Large intestine (tissue), 3 donors: Measurements from ENCODE around the gene STX17. TPM values are rescaled to one million over a fixed set of nuclear protein-coding genes. Genes with fewer than 3 reads are reported as not detected.

Experiments
- DNase-seq, 2 donors: peaks; one replicate each; pipeline versions ENCODE4 v3.0.0 to v3.0.0-alpha.2; 2013
- H3K27ac ChIP-seq: one replicate; pipeline ENCODE4 v1.5.1; 2013; ENCODE audit warnings: low read length
- H3K27me3 ChIP-seq: 2 replicates; pipeline ENCODE4 v1.6.1; 2013; ENCODE audit warnings: low read length; ENCODE audit not compliant: control insufficient read depth, insufficient read depth
- H3K36me3 ChIP-seq: 2 replicates; pipeline ENCODE4 v1.6.1; 2013; ENCODE audit warnings: low read length; ENCODE audit not compliant: control insufficient read depth, insufficient read depth
- H3K4me1 ChIP-seq: one replicate; pipeline ENCODE4 v1.6.1; 2013; ENCODE audit warnings: low read length; ENCODE audit not compliant: control insufficient read depth, insufficient read depth
- H3K4me3 ChIP-seq: one replicate; pipeline ENCODE4 v1.5.1; 2013; ENCODE audit warnings: low read length
- H3K9me3 ChIP-seq: one replicate; pipeline ENCODE4 v1.6.1; 2013; ENCODE audit warnings: mild to moderate bottlenecking, low read depth, low read length, moderate library complexity; ENCODE audit not compliant: control insufficient read depth
- WGBS: methylation state at CpG from one replicate; pipeline ENCODE4 v1.1.5; 2013; ENCODE audit warnings: low lambda C conversion rate; ENCODE audit not compliant: insufficient coverage; 5-methylcytosine and 5-hydroxymethylcytosine counted together
- polyA plus RNA-seq: library from polyadenylated mRNA; unstranded; fragments of 120-200 nt; gene quantifications from one replicate; pipeline ENCODE4 v1.2.1, GENCODE V29; 2013

Gene STX17
- polyA plus RNA-seq, 1 donor: 31.9 TPM

GRCh38 chr9:99868845-99869244, 37.6 kb upstream of the STX17 start:
- no CpG with 5 or more reads among the region's 2 CpGs for WGBS
- Histone ChIP-seq H3K4me1 (no peaks in the 10 kb centered on the region), H3K27me3 (no peaks in the 10 kb centered on the region), H3K36me3 (no peaks in the 10 kb centered on the region), H3K27ac (no peak overlapping the region), H3K4me3 (no peak overlapping the region), H3K9me3 (no peaks in the 10 kb centered on the region)
- no peak for DNase-seq

GRCh38 chr9:99870126-99870525, 36.3 kb upstream of the STX17 start:
- Histone ChIP-seq H3K4me1 (no peaks in the 10 kb centered on the region), H3K9me3 (no peaks in the 10 kb centered on the region)
- WGBS: 83% methylated on average over 2 of the region's 5 CpGs

GRCh38 chr9:99873531-99873930, 32.9 kb upstream of the STX17 start:
- no peaks in the 10 kb centered on the region for H3K36me3 ChIP-seq
- H3K9me3 ChIP-seq: no peaks in the 10 kb centered on the region
- H3K27ac ChIP-seq: no peak overlapping the region
- H3K4me1 ChIP-seq: no peaks in the 10 kb centered on the region
- no peak for DNase-seq
- WGBS: no CpG with 5 or more reads among the region's 3 CpGs
- H3K27me3 ChIP-seq: no peaks in the 10 kb centered on the region
- H3K4me3 ChIP-seq: no peak overlapping the region

More at GRCh38 chr9:99870126-99870525, 36.3 kb upstream of the STX17 start:
- no peaks in the 10 kb centered on the region for H3K36me3 ChIP-seq
- H3K27ac ChIP-seq: no peak overlapping the region
- no peaks in the 10 kb centered on the region for H3K27me3 ChIP-seq
- no peak for DNase-seq
- no peak overlapping the region for H3K4me3 ChIP-seq

- Histone ChIP-seq H3K36me3 (no peaks in the 10 kb centered on the region), H3K27ac (no peak overlapping the region), H3K27me3 (no peaks in the 10 kb centered on the region), H3K4me1 (no peaks in the 10 kb centered on the region), H3K4me3 (no peak overlapping the region), H3K9me3 (no peaks in the 10 kb centered on the region)
- 63% methylated on average over 1 of the region's 4 CpGs for WGBS
- no peak for DNase-seq
These were observed 32.4 kb upstream of the STX17 start for GRCh38 chr9:99873943-99874584.

GRCh38 chr9:99876190-99876589, 30.3 kb upstream of the STX17 start:
- H3K4me1 ChIP-seq: no peaks in the 10 kb centered on the region
- H3K9me3 ChIP-seq: no peaks in the 10 kb centered on the region
- WGBS: no CpG with 5 or more reads among the region's 2 CpGs
- H3K27ac ChIP-seq: no peak overlapping the region
- no peak for DNase-seq
- H3K4me3 ChIP-seq: no peak overlapping the region
- no peaks in the 10 kb centered on the region for H3K27me3 ChIP-seq
- H3K36me3 ChIP-seq: no peaks in the 10 kb centered on the region

- H3K4me1 ChIP-seq: no peaks in the 10 kb centered on the region
- no peak overlapping the region for H3K27ac ChIP-seq
- no peaks in the 10 kb centered on the region for H3K36me3 ChIP-seq
- WGBS: 20% methylated on average over 1 of the region's 2 CpGs
- H3K4me3 ChIP-seq: no peak overlapping the region
- no peaks in the 10 kb centered on the region for H3K9me3 ChIP-seq
- DNase-seq: no peak
- no peaks in the 10 kb centered on the region for H3K27me3 ChIP-seq
These were observed 27.8 kb upstream of the STX17 start for GRCh38 chr9:99878651-99879050.

GRCh38 chr9:99881769-99882168, 24.7 kb upstream of the STX17 start:
- DNase-seq: no peak
- no peaks in the 10 kb centered on the region for H3K4me1 ChIP-seq
- H3K4me3 ChIP-seq: no peak overlapping the region

GRCh38 chr9:99885747-99886146, 20.7 kb upstream of the STX17 start:
- Histone ChIP-seq H3K4me3 (no peak overlapping the region), H3K36me3 (no peaks in the 10 kb centered on the region), H3K9me3 (no peaks in the 10 kb centered on the region), H3K4me1 (no peaks in the 10 kb centered on the region), H3K27me3 (no peaks in the 10 kb centered on the region), H3K27ac (no peak overlapping the region)
- DNase-seq: no peak
- 60% methylated on average over 1 of the region's 1 CpG for WGBS

More at GRCh38 chr9:99881769-99882168, 24.7 kb upstream of the STX17 start:
- no peaks in the 10 kb centered on the region for H3K27me3 ChIP-seq
- no peaks in the 10 kb centered on the region for H3K9me3 ChIP-seq
- H3K27ac ChIP-seq: no peak overlapping the region
- no peaks in the 10 kb centered on the region for H3K36me3 ChIP-seq

- no CpG with 5 or more reads among the region's 1 CpG for WGBS
- no peaks in the 10 kb centered on the region for H3K9me3 ChIP-seq
- no peaks in the 10 kb centered on the region for H3K27me3 ChIP-seq
These were observed 17.3 kb upstream of the STX17 start for GRCh38 chr9:99889120-99889519.

GRCh38 chr9:99894826-99895225, 11.6 kb upstream of the STX17 start:
- no peak for DNase-seq
- Histone ChIP-seq H3K9me3 (no peaks in the 10 kb centered on the region), H3K4me1 (no peaks in the 10 kb centered on the region), H3K27ac (no peak overlapping the region), H3K36me3 (no peaks in the 10 kb centered on the region), H3K4me3 (no peak overlapping the region), H3K27me3 (no peaks in the 10 kb centered on the region)
- no CpG with 5 or more reads among the region's 2 CpGs for WGBS

More at GRCh38 chr9:99889120-99889519, 17.3 kb upstream of the STX17 start:
- DNase-seq: no peak
- Histone ChIP-seq H3K36me3 (no peaks in the 10 kb centered on the region), H3K4me3 (no peak overlapping the region), H3K4me1 (no peaks in the 10 kb centered on the region), H3K27ac (no peak overlapping the region)

- H3K27me3 ChIP-seq: no peaks in the 10 kb centered on the region
- no peak overlapping the region for H3K27ac ChIP-seq
- no peaks in the 10 kb centered on the region for H3K36me3 ChIP-seq
- H3K4me1 ChIP-seq: no peaks in the 10 kb centered on the region
- DNase-seq: no peak
- H3K9me3 ChIP-seq: no peaks in the 10 kb centered on the region
- H3K4me3 ChIP-seq: no peak overlapping the region
- 60% methylated on average over 1 of the region's 6 CpGs for WGBS
These were observed 10.9 kb upstream of the STX17 start for GRCh38 chr9:99895510-99895909.
